HFF-Myc (cell line): ENCODE results near the gene FAM83B.

Experiments used
- DNase-seq: peaks from one replicate; pipeline ENCODE4 v3.0.0-alpha.2; 2011; ENCODE audit warnings: low read depth; ENCODE audit errors: extremely low read depth
- H3K4me3 ChIP-seq: replicated peaks from 2 replicates; pipeline ENCODE4 v1.5.1; 2011; ENCODE audit warnings: low read depth, mild to moderate bottlenecking, control low read depth, low read length
- TF ChIP-seq, protein P1 (sequence below): IDR thresholded peaks from 2 replicates; pipeline ENCODE4 v1.5.1; 2012; ENCODE audit warnings: mild to moderate bottlenecking, low read depth, low read length, control low read depth; ENCODE audit errors: missing control alignments

FAM83B gene

GRCh38 chr6:54907355-54907754 is 60.8 kb downstream of the FAM83B start:
- TF ChIP-seq, protein P1, sequence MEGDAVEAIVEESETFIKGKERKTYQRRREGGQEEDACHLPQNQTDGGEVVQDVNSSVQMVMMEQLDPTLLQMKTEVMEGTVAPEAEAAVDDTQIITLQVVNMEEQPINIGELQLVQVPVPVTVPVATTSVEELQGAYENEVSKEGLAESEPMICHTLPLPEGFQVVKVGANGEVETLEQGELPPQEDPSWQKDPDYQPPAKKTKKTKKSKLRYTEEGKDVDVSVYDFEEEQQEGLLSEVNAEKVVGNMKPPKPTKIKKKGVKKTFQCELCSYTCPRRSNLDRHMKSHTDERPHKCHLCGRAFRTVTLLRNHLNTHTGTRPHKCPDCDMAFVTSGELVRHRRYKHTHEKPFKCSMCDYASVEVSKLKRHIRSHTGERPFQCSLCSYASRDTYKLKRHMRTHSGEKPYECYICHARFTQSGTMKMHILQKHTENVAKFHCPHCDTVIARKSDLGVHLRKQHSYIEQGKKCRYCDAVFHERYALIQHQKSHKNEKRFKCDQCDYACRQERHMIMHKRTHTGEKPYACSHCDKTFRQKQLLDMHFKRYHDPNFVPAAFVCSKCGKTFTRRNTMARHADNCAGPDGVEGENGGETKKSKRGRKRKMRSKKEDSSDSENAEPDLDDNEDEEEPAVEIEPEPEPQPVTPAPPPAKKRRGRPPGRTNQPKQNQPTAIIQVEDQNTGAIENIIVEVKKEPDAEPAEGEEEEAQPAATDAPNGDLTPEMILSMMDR: no peak
- no peak for DNase-seq
- H3K4me3 ChIP-seq: no peak overlapping the region

- TF ChIP-seq, protein P1: no peak
- H3K4me3 ChIP-seq: no peak overlapping the region
- DNase-seq: no peak
Observed at GRCh38 chr6:54909184-54909583, 62.6 kb downstream of the FAM83B start.

DNA sequence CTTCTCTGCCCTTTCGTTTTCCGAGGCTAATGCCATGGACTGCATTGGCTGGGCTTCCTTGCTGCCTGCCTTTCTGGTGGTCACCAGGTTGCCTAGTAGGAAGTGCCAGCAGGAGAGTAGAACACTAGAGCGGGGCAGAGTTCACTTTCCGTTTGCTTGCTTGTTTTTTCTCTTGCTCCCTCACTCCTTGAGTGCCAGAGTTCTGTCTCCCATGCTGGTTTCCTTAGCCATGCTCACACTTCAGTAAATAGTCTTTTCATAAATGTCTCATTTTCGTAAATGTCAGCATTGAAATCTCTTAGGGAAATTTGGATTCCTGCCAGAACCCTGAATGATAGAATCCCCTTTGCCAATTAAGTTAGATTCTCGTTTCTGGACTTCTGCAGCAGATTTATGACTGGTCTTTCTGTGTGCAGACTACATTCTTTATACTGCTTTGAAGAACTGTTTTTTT is 63.9 kb downstream of the FAM83B start:
- TF ChIP-seq, protein P1: no peak
- no peak overlapping the region for H3K4me3 ChIP-seq
- no peak for DNase-seq

- no peak overlapping the region for H3K4me3 ChIP-seq
- TF ChIP-seq, protein P1: no peak
- DNase-seq: no peak
Observed at GRCh38 chr6:54910921-54911320, 64.3 kb downstream of the FAM83B start.

DNA sequence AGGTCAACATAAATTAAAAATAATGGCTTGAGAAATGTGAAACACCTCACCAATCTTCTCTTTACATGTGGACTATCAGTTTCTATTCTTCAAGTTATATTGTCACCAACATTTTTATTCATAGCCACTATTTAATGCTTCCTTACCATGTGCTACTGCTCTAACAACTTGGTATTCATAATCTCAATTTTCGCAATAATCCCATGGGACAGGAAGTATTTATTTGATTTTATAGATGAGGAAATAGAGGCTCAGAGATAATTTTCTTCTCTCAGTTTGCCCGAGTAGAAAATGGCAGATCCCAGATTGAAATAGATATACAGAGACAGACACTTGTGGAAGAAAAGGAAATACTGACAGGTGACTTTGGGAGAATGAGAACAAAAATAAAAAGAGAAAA is 66.6 kb downstream of the FAM83B start:
- DNase-seq: no peak
- no peak overlapping the region for H3K4me3 ChIP-seq
- TF ChIP-seq, protein P1: no peak

GRCh38 chr6:54916858-54917257 is 70.3 kb downstream of the FAM83B start:
- TF ChIP-seq, protein P1: no peak
- no peak overlapping the region for H3K4me3 ChIP-seq
- DNase-seq: no peak

- TF ChIP-seq, protein P1: no peak
- no peak for DNase-seq
- H3K4me3 ChIP-seq: no peak overlapping the region
Observed at GRCh38 chr6:54920628-54921027, 74.1 kb downstream of the FAM83B start.
